ENCODE data around the gene PREB.
"Not testable (repeated sequence)": the region's sequence is repeated elsewhere in the genome, so short reads cannot be mapped to it uniquely, and the experiment has no call there.

The PREB gene

DNA sequence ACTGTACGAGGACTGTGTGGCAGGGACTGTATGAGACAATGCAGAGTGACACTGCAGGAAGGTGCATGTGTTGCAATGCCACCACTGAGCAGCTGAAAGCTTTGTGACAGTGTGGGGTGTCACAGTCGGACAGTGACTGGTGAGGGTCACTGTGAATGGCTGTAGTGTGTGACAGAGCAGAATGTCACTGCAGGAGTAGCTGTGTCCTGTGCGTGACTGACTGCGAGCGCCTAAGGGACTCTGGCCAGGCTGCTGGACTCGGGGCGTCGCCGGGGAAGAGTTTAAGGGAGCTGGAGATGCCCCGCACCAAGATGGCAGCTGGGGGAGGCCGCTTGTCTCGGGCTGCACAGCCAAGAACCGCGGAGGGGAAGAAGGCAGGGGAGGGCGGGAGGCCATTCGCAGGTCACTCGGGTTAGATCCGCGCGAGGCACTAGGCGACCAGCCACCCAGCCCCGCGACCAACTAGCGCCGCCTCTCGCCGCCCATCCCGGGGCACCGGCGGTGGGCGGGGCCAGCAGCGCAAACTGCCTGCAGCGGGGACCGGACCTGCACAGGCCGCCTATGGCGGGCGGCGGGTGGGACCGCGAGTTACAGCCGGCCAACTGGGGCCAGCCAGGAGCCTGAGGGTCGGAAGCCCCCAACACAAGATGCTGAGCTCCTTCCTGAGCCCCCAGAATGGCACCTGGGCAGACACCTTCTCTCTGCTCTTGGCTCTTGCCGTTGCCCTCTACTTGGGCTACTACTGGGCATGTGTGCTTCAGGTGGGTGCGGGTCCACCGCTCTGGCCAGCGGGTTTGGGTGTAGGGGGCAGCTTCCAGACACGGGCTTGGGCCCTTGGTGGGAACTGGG, 10.9 kb downstream of the PREB start, which contains the start of gene ABHD1:
ABHD1 (plus strand) TSS at position 514 of the 849 bp plus-strand sequence; CDS start at position 648, 134 bp downstream.
- peak; percentile 40 for DNase-seq

DNA sequence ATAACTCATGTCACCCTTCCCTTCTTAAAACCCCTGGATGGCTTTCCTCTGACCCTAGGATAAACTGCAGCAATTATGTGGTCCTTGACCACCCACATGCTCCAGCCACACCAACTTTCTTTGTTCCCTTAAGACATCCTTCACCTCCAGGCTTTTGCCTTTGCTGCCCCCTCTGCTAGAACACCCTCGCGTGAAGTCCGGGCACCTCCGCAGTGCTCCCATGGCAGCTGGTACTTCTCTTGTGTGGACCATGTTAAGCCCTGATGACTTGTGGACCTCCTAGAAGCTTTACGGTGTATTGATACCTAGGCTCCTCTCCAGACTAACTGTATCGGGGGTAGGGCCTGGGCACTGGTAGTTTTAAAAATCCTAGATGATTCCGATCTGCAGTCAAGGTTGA, 11.6 kb downstream of the PREB start:
- no peak for DNase-seq

DNA sequence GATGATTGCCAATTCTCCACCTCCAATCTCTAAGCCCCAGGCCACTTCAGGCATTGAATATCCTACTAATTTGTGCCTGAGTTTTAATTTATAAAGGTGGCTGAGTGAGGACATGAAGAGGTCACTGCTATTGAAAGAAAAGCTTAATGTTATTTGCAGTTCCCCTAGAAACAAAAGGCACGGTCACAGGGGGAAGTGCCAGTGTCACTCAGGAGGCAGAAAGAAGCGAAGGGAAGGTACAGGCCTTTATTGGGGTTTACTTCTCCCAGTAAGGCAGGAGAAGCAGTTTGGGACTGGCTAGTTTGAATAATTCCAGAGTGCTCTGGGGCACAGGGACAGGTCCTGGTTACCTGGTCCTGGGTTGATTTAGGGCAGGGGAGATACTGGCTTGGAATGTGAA, 12.5 kb downstream of the PREB start:
- peak; percentile 4 for DNase-seq

DNA sequence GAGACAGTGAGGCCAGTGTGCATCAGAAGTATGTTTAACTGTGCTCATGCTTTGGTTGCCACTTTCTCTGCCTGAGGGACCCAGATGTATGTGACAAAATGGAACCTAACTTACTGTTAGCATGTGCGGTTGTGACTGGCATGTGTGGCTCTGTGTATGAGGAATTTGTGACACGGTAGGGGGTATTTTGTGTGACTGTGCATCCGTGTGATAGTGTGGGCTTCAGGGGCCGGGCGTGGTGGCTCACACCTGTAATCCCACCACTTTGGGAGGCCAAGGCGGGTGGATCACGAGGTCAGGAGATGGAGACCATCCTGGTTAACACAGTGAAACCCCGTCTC, 15.1 kb downstream of the PREB start:
- not testable (repeated sequence) for DNase-seq

DNA sequence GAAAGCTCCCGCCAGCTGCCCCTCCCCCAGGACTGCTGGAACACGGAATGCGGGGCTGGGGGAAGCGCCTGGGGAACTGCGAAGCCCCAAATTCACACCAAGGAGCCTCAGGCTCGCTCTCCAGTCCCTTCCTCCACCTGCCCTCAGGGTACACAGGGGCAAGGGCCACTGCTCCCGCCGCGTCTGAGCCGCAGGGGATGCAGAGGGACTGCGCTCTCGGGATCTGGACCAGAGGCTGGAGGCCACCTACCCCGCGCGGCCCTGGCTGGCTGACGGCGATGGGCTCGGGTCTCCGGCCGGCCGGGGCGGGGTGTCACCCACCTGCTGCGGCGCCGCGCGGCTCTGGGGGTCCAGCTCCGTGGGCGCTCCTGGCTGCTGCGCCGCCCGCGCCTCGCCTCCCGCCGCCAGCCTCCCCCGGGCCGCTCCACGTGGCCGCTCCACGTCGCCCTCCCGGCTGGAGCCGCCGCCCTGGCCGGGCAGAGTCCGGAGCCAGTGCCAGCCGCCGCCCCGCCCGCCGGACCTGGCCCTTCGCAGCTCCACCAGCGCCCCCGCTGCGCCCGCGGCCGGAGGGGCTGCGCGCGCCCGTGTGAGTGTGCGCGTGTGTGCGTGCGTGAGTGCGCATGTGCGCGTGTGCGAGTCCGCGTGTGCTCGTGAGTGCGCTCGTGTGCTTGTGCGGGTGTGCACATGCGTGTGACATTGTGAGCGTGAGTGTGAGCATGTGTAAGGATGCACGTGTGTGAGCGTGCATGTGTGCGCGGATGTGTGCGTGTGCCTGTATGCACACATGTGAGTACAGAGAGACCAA, 15.7 kb downstream of the PREB start, which contains the start of gene CGREF1:
CGREF1 (minus strand) TSS at position 604 of the 805 bp plus-strand sequence. CDS start 14,762 bp downstream, outside the sequence.
- peak; percentile 66 for DNase-seq

DNA sequence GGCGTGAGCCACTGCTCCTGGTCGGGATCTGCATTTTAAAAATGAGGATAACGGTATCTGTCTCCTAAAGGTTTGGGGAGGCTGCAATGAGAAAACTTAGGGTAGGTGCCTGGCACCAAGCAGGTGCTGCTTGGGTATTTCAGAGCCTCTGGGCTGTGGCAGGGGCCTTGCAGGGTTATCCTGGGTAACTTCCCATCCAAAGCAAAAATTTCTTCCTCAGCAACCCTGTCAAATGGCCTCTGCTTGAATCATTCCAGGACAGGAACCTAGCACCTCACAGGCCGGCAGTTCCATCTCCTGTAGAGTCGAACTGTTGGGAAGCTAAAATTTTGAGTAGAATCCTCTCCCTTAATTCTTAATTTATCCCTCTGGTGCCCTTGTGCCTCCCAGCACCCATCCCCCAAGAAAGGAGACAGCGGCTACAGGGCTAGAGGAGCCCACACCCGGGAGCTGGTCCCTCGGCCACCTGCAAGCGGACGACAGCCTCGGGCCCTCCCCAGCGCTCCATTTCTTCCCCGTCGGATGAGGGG, 16.4 kb downstream of the PREB start:
- no peak for DNase-seq

DNA sequence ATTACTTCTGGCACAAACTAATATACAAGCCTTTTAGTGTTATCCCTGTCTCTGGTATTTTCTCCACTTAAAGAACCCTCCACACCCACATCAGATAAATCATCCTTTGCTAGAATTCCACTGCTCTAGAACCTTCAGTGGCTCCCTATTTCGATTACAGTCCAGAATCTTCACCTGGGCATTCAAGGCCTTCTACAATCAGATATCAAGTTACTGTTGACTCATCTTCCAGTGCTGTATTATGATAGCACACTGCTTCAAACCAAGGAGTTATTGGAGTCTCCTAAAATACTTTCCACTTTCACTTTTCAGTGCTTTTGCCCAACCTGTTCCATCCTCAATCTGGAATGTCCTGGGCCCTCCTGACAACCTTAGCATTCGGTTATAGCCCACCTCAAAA, 18.9 kb downstream of the PREB start:
- DNase-seq = no peak

DNA sequence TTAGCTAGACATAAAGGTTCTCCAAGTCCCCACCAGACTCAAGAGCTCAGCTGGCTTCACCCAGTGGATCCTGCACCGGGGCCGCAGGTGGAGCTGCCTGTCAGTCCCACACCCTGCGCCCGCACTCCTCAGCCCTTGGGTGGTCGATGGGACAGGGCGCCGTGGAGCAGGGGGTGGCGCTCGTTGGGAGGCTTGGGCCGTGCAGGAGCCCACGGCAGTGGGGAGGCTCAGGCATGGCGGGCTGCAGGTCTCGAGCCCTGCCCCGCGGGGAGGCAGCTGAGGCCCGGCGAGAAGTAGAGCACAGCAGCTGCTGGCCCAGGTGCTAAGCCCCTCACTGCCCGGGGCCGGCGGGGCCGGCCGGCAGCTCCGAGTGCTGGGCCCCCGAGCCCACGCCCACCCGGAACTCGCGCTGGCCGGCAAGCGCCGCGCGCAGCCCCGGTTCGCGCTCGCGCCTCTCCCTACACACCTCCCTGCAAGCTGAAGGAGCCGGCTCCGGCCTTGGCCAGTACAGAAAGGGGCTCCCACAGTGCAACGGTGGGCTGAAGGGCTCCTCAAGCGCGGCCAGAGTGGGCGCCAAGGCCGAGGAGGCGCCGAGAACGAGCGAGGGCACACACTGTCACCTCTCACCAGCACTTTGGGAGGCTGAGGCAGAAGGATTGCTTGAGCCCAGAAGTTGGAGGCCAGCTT, 22.9 kb downstream of the PREB start:
- not testable (repeated sequence) for DNase-seq

DNA sequence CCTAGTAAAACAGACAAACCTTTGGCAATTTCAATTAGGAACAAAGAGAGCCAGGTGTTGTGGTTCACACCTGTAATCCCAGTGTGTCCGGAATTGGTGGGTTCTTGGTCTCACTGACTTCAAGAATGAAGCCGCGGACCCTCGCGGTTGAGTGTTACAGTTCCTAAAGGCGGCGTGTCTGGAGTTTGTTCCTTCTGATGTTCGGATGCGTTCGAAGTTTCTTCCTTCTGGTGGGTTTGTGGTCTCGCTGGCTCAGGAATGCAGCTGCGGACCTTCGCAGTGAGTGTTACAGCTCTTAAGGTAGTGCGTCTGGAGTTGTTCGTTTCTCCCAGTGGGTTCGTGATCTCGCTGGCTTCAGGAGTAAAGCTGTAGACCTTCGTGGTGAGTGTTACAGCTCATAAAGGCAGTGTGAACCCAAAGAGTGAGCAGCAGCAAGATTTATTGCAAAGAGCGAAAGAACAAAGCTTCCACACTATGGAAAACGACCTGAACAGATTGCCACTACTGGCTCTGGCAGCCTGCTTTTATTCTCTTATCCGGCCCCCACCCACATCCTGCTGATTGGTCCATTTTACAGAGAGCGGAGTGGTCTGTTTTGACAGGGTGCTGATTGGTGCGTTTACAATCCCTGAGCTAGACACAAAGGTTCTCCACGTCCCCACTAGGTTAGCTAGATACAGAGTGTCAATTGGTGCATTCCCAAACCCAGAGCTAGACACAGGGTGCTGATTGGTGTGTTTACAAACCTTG, 23.7 kb downstream of the PREB start:
- not testable (repeated sequence) for DNase-seq

DNA sequence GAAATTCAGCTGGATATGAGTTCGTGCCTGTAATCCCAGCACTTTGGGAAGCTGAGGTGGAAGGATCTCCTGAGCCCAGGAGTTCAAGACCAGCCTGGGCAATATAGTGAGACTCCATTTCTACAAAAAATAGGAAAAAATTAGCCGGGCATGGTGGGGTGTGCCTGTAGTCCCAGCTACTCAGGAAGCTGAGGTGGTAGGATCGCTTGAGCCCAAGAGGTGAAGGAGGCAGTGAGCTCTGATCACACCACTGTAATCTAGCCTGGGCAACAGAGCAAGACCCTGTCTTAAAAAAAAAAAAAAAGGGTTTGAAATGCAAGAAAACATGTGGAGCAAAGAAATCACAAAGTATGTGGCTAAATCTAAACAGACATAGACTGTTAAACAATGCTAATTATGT, 25.4 kb downstream of the PREB start:
- no peak for DNase-seq

DNA sequence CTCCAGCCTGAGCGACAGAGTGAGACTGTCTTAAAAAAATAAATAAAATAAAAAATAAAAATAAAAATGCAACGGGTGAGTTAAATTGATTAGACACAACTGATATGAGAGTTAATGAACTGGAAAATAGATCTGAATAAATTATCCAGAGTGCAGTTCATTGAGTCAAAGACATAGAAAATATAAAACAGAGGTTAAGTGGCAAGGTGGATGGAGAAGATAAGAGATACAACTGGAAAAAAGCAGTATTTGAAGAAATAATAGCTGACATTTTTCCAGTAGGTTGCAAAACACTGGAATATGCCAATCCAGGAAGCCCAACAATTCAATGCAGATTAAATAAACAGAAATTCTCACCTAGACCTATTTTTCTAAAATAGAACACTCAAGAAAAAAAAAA, 26.2 kb downstream of the PREB start:
- DNase-seq = no peak

DNA sequence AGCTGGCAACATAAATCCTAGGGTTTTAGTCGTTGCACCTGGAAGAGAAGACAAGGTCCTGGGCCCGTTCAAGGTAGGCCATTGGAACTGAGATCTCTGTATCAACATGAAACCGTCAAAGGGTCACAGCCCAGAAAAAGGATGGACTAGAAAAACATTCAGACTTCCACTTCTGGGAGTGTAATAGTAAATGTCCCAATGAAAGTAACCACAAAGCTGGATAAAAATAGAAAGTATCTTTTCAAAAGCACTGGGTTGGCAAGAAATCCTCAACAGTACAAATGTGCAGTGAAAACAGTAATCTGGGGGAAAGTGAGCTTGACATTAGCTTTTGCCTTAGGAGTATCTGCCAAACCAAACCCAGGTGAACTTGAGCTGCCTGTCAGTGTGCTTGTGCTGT, 28.5 kb downstream of the PREB start:
- DNase-seq = no peak

DNA sequence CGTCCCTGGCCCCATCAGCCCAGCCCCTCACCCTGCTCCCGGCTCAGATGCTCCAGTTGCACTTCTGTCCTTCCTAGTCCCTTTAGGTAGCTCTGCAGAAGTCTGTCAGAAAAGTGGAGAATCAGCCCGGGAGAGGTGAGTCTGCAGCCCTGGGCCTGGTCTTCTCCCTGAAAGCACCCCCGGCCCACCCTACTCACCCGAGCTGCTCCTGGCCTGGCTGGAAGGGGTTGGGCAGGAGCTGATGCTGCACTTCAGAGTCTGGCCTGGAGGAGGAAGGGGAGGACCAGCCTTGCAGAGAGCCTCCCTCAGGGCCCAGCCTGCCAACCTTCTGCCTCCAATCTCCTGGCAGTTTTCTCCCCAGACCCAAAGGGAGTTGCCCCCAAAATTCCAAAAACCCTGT, 32.1 kb downstream of the PREB start:
- DNase-seq = no peak

DNA sequence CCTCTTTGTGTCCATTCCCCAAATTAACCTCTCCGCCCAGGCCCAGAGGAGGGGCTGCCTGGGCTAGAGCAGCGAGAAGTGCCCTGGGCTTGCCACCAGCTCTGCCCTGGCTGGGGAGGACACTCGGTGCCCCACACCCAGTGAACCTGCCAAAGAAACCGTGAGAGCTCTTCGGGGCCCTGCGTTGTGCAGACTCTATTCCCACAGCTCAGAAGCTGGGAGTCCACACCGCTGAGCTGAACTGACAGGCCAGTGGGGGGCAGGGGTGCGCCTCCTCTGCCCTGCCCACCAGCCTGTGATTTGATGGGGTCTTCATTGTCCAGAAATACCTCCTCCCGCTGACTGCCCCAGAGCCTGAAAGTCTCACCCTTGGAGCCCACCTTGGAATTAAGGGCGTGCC, 34.4 kb downstream of the PREB start:
- no peak for DNase-seq

DNA sequence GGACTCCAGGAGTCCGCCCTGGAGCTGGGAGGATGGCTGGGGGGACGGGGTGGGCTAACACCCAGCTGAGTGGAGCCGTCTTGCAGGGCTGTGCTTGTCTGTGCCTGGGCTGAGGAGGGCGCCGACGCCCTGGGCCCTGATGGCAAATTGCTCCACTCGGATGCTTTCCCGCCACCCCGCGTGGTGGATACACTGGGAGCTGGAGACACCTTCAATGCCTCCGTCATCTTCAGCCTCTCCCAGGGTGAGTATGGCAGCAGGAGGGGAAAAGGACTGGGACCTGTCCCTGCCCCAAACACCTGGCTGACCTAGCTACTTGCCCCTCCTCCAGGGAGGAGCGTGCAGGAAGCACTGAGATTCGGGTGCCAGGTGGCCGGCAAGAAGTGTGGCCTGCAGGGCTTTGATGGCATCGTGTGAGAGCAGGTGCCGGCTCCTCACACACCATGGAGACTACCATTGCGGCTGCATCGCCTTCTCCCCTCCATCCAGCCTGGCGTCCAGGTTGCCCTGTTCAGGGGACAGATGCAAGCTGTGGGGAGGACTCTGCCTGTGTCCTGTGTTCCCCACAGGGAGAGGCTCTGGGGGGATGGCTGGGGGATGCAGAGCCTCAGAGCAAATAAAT, 35.0 kb downstream of the PREB start:
- DNase-seq = no peak

DNA sequence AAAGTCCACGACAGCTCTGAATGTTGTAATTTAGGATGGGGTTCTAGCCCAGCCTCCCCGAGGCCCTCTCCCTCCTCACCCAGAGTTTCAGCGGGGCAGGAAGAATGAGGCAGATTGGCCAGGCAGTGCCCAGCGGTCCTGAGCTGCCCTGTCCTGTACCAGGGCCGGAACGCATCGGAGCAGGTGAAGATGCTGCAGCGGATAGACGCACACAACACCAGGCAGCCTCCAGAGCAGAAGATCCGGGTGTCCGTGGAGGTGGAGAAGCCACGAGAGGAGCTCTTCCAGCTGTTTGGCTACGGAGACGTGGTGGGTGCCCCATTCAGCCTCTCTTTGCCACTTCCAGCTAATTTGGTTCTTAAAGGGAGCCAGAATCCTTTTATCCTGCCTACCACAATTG, 37.1 kb downstream of the PREB start:
- DNase-seq = no peak

DNA sequence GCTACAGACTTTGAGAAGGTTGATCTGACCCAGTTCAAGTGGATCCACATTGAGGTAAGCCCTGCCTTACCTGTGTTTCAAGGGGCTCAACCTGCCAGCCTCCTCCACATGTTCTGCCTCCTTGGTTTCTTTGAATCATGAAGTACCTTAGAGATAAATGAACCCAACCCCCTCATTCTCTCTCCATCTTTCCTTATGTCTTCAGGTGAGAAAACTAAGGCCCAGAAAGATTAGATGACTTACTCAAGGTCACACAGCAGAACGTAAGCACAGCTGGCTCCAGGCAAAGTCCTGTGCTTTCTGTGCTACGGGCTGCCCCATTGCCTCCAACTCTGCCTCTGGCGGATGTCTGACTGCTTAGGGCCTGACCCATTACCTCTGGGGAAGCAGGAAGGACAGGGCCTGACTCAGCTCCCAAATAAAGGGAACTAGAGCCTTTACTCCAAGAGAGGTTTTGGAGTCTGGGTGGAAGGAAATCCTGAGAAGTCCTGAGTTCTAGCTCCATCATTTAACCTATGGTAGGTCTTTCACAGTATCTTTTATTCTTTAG, 37.6 kb downstream of the PREB start:
- no peak for DNase-seq

DNA sequence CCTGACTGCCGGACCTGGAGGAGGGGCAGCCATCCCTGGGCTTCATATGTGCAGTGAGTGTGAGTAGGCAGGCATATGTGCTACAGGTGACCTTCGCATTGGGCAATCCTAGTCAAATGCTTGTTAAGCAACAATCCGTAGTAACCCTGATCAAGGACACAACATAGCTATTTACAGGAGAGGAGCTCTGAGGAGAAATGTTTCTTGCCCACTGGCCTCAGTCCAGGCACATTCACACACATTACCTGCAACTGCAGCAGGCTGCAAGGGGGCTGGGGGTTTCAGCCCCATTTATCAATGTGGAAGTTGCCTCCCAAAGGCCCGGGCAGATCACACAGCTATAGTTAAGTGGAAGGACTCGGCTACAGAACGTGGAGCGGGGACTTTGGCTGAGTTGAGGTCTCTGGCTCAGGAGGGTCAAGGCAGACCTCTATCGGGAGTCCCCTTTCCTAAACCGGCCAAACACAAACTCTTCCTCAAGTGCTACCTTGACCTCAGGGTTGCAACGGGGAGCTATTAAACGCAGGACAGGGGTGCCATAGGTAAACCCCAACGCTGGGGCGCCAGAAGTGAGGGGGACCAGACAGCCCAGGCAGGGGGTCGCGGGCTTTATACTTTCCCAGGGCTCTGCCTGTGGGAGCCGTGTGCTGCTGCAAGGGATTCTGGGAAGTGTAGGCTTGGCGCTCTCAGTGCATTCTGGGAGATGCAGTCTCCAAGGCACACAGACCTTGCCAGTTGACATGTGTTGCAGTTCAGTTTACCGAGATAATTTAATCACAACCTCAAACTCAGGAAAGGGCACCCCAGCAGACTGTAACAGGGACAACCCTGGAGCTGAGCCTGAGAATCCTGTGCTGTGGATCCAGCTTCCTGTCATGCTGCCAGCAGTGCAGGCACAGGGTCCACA, 38.4 kb downstream of the PREB start:
- DNase-seq = peak; percentile 61

DNA sequence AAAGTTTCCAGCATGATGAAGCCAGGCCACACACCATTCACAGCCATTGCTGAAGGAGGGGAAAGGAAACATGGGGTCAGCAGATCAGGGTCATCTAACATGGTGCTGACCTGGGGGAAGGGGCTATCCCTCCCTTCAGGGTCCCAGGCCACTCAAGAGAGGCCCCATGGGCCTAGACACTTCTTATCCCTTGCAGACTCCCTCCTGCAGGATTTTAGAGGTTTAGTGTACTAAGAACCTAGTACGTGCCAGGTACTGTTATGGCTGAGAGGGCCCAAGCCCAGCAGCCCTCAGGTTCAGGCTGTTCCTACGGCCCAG, 39.0 kb downstream of the PREB start:
- DNase-seq = no peak

DNA sequence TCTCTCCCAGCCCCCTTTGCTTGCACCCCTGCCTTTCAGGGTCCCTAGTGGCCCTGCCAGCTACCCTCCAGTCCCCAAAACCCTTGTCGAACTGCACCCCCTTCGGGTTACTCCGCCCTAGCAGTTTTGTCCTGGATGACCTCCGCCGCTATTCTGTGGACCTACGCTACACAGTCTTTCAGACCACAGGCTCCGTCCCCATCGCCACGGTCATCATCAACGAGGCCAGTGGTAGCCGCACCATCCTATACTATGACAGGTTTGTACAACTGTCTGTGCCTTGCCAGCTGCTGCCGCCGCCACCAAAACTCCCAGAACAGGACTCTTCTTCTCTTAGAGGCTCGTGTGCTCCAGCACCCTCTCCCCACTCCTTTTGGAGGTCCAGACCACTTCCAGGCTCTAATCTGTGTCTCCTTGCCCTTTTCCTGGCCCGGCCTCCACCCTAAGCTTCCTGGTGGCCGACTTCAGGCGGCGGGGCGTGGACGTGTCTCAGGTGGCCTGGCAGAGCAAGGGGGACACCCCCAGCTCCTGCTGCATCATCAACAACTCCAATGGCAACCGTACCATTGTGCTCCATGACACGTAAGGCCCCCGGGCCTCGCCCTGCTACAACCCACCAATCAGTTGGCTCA, 40.0 kb downstream of the PREB start:
- no peak for DNase-seq
